Body of pancreas (tissue), 4 donors: ENCODE data around the gene TDRD9.

Experiments
- CTCF ChIP-seq, 7 experiments: fragments of 450-650 bp in 4 of 7; fragments of 200-600 bp in 3 of 7; sonication (generic) in 3 of 7; IDR thresholded peaks; one replicate each; pipeline ENCODE4 v1.5.1; 2016 to 2019; ENCODE audit warnings: antibody characterized with exemption in 7 of 7
- POLR2A ChIP-seq, 3 donors: fragments of 450-650 bp; IDR thresholded peaks; one replicate each; pipeline ENCODE4 v1.6.1; 2016; ENCODE audit warnings: antibody characterized with exemption in 3 of 3, mild to moderate bottlenecking in 2 of 3

- TF ChIP-seq POLR2A (IDR thresholded peaks at IDR 0.05) (no peak), CTCF (IDR thresholded peaks at IDR 0.05) (no peak)
These were observed 42.7 kb upstream of the TDRD9 start for GRCh38 chr14:103885509-103885932.
